ENCODE measurements around the gene WDR64. TPM values are rescaled to one million over a fixed set of nuclear protein-coding genes. Genes with fewer than 3 reads are reported as not detected.

Gene WDR64
- polyA plus RNA-seq, 1 donor from 2014 or later: 0.21 TPM

DNA sequence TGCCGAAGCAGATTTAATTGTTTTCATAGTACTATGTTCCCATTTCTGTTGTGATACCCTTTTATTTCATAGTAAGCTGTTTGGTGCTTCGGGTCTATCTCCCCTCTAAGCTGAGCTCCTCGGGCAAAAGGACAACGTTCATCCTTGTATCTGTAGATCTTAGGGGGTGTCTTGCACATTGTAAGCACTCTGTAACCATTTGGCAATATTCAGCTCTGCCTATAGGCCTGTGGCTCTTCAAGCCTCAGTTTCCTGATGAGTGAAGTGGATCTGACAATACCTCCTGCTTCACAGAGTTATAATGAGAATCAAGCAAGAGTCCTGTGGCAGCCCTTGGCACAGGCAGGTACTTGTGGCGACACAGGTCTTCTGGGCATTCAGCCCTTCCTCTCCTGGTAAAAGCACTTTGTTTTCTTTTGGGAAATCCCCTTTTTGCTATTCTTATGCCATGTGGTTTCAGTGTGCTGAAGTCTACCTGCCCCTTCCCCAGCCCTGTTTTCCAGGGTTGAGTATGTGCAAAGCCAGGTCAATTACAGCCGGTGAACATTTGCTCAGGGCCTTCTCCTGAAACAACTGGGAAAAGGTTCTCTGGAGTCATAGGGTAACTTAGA is 187.4 kb downstream of the WDR64 start:
- H2AFZ ChIP-seq (ENCODE audit: low read depth, low read length): no peak overlapping the region
- no peaks in the 10 kb centered on the region for H3K79me2 ChIP-seq (replicated peaks; ENCODE audit: insufficient read depth, low read length)
- H3K36me3 ChIP-seq (ENCODE audit: insufficient read depth, low read length): no peaks in the 10 kb centered on the region
- H3K4me2 ChIP-seq (ENCODE audit: low read length): no peak overlapping the region
- TF ChIP-seq EZH2 (IDR thresholded peaks at IDR 0.05; ENCODE audit: borderline replicate concordance, insufficient read depth, low read length, poor library complexity, severe bottlenecking): no peak
- no peak for TF ChIP-seq TAF1 (IDR thresholded peaks at IDR 0.05; ENCODE audit: low read depth)
- TF ChIP-seq MXI1 (conservative IDR thresholded peaks at IDR 0.05; ENCODE audit: poor library complexity, severe bottlenecking): no peak
- no peak for TF ChIP-seq RAD21 (conservative IDR thresholded peaks at IDR 0.05)
- TF ChIP-seq, protein P1, sequence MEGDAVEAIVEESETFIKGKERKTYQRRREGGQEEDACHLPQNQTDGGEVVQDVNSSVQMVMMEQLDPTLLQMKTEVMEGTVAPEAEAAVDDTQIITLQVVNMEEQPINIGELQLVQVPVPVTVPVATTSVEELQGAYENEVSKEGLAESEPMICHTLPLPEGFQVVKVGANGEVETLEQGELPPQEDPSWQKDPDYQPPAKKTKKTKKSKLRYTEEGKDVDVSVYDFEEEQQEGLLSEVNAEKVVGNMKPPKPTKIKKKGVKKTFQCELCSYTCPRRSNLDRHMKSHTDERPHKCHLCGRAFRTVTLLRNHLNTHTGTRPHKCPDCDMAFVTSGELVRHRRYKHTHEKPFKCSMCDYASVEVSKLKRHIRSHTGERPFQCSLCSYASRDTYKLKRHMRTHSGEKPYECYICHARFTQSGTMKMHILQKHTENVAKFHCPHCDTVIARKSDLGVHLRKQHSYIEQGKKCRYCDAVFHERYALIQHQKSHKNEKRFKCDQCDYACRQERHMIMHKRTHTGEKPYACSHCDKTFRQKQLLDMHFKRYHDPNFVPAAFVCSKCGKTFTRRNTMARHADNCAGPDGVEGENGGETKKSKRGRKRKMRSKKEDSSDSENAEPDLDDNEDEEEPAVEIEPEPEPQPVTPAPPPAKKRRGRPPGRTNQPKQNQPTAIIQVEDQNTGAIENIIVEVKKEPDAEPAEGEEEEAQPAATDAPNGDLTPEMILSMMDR (IDR thresholded peaks at IDR 0.05; ENCODE audit: poor library complexity, severe bottlenecking): no peak
- TF ChIP-seq POLR2AphosphoS5 (IDR thresholded peaks at IDR 0.05): no peak
- no peak for TF ChIP-seq EP300 (conservative IDR thresholded peaks at IDR 0.05; ENCODE audit: poor library complexity, severe bottlenecking)
- TF ChIP-seq, protein P2, sequence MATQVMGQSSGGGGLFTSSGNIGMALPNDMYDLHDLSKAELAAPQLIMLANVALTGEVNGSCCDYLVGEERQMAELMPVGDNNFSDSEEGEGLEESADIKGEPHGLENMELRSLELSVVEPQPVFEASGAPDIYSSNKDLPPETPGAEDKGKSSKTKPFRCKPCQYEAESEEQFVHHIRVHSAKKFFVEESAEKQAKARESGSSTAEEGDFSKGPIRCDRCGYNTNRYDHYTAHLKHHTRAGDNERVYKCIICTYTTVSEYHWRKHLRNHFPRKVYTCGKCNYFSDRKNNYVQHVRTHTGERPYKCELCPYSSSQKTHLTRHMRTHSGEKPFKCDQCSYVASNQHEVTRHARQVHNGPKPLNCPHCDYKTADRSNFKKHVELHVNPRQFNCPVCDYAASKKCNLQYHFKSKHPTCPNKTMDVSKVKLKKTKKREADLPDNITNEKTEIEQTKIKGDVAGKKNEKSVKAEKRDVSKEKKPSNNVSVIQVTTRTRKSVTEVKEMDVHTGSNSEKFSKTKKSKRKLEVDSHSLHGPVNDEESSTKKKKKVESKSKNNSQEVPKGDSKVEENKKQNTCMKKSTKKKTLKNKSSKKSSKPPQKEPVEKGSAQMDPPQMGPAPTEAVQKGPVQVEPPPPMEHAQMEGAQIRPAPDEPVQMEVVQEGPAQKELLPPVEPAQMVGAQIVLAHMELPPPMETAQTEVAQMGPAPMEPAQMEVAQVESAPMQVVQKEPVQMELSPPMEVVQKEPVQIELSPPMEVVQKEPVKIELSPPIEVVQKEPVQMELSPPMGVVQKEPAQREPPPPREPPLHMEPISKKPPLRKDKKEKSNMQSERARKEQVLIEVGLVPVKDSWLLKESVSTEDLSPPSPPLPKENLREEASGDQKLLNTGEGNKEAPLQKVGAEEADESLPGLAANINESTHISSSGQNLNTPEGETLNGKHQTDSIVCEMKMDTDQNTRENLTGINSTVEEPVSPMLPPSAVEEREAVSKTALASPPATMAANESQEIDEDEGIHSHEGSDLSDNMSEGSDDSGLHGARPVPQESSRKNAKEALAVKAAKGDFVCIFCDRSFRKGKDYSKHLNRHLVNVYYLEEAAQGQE (IDR thresholded peaks at IDR 0.05; ENCODE audit: borderline replicate concordance): no peak
- no peak for TF ChIP-seq SMC3 (conservative IDR thresholded peaks at IDR 0.05; ENCODE audit: poor library complexity)
- H3F3A ChIP-seq (ENCODE audit: insufficient read depth, low read length, poor library complexity, severe bottlenecking): no peaks in the 10 kb centered on the region
- no peak overlapping the region for H3K4me3 ChIP-seq (ENCODE audit: low read length)
- H3K27ac ChIP-seq (ENCODE audit: low read length): no peak overlapping the region
- H3K9ac ChIP-seq (ENCODE audit: low read length): no peak overlapping the region
- H4K20me1 ChIP-seq (ENCODE audit: insufficient read depth): no peaks in the 10 kb centered on the region
- H3K27me3 ChIP-seq (ENCODE audit: insufficient read depth, low read depth, low read length): no peaks in the 10 kb centered on the region
- no peaks in the 10 kb centered on the region for H3K9me2 ChIP-seq (ENCODE audit: insufficient read depth, low read length)
- no peaks in the 10 kb centered on the region for H3K9me3 ChIP-seq (ENCODE audit: low read length)

DNA sequence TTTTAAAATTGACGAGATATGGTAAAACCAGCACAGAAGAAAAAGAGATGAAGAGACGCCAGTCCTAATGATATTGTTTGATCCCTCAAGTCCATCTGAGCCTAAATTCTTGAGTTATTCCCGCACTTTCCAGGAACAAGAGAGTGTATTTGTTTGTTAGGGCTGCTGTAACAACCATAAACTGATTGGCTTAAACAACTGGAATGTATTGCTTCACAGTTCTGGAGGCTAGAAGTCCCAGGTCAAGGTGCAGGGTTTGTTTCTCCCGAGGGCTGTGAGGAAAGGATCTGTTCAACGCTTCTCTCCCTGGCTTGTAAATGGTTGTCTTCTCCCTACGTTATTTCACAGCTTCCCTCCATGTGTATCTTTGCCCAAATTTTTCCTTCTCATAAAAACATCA is 188.1 kb downstream of the WDR64 start:
- H3K4me2 ChIP-seq (ENCODE audit: low read length): no peak overlapping the region
- no peaks in the 10 kb centered on the region for H3F3A ChIP-seq (ENCODE audit: insufficient read depth, low read length, poor library complexity, severe bottlenecking)
- H3K79me2 ChIP-seq (replicated peaks; ENCODE audit: insufficient read depth, low read length): no peaks in the 10 kb centered on the region
- no peak overlapping the region for H3K4me3 ChIP-seq (ENCODE audit: low read length)
- no peaks in the 10 kb centered on the region for H3K9me3 ChIP-seq (ENCODE audit: low read length)
- H3K9me2 ChIP-seq (ENCODE audit: insufficient read depth, low read length): no peaks in the 10 kb centered on the region
- TF ChIP-seq, protein P1 (IDR thresholded peaks at IDR 0.05; ENCODE audit: poor library complexity, severe bottlenecking): no peak
- TF ChIP-seq RAD21 (conservative IDR thresholded peaks at IDR 0.05): no peak
- no peak for TF ChIP-seq EP300 (conservative IDR thresholded peaks at IDR 0.05; ENCODE audit: poor library complexity, severe bottlenecking)
- no peak for TF ChIP-seq SMC3 (conservative IDR thresholded peaks at IDR 0.05; ENCODE audit: poor library complexity)
- TF ChIP-seq, protein P2 (IDR thresholded peaks at IDR 0.05; ENCODE audit: borderline replicate concordance): no peak
- no peak for TF ChIP-seq EZH2 (IDR thresholded peaks at IDR 0.05; ENCODE audit: borderline replicate concordance, insufficient read depth, low read length, poor library complexity, severe bottlenecking)
- TF ChIP-seq TAF1 (IDR thresholded peaks at IDR 0.05; ENCODE audit: low read depth): no peak
- no peak for TF ChIP-seq POLR2AphosphoS5 (IDR thresholded peaks at IDR 0.05)
- TF ChIP-seq MXI1 (conservative IDR thresholded peaks at IDR 0.05; ENCODE audit: poor library complexity, severe bottlenecking): no peak
- no peak overlapping the region for H3K9ac ChIP-seq (ENCODE audit: low read length)
- H3K27me3 ChIP-seq (ENCODE audit: insufficient read depth, low read depth, low read length): no peaks in the 10 kb centered on the region
- no peaks in the 10 kb centered on the region for H4K20me1 ChIP-seq (ENCODE audit: insufficient read depth)
- H3K36me3 ChIP-seq (ENCODE audit: insufficient read depth, low read length): no peaks in the 10 kb centered on the region
- H3K27ac ChIP-seq (ENCODE audit: low read length): no peak overlapping the region
- no peak overlapping the region for H2AFZ ChIP-seq (ENCODE audit: low read depth, low read length)

All from neural cell (in vitro differentiated cells).